Naive B cell (primary cell): Measurements from ENCODE around the gene MAN1C1. TPM values are rescaled to one million over a fixed set of nuclear protein-coding genes. Genes with fewer than 3 reads are reported as not detected.

Experiments
- ATAC-seq, 2 donors: fragments of 150-1000 bp; cut with Tn5 transposase; 2 replicates each; pipeline ENCODE4 v1.10.0; 2021; ENCODE audit warnings: low read depth in 2 of 2, mild to moderate bottlenecking in 2 of 2, moderate library complexity in 2 of 2
- DNase-seq: peaks from one replicate; pipeline ENCODE4 v3.0.0; 2022
- H3K27ac Mint-ChIP-seq, 6 donors: one replicate each; pipeline ENCODE4 v1.8.0; 2020 to 2022; ENCODE audit warnings: mild to moderate bottlenecking in 6 of 6, mixed read lengths in 6 of 6, moderate library complexity in 5 of 6, inconsistent platforms in 2 of 6
- H3K27me3 Mint-ChIP-seq, 3 donors: one replicate each; pipeline ENCODE4 v1.8.0; 2021 to 2022; ENCODE audit warnings: mixed read lengths in 3 of 3, mild to moderate bottlenecking in 1 of 3
- H3K36me3 Mint-ChIP-seq, 2 donors: one replicate each; pipeline ENCODE4 v1.8.0; 2020 to 2022; ENCODE audit warnings: mixed read lengths in 2 of 2, inconsistent platforms in 1 of 2, mild to moderate bottlenecking in 1 of 2
- H3K4me1 Mint-ChIP-seq, 3 donors: one replicate each; pipeline ENCODE4 v1.8.0; 2020 to 2022; ENCODE audit warnings: mixed read lengths in 3 of 3, inconsistent platforms in 1 of 3, mild to moderate bottlenecking in 1 of 3, moderate library complexity in 1 of 3
- H3K4me3 Mint-ChIP-seq, 8 donors: one replicate each; pipeline ENCODE4 v1.8.0; 2020 to 2022; ENCODE audit warnings: mild to moderate bottlenecking in 8 of 8, mixed read lengths in 8 of 8, moderate library complexity in 8 of 8, inconsistent platforms in 2 of 8
- H3K9me3 Mint-ChIP-seq, 7 donors: one replicate each; pipeline ENCODE4 v1.8.0; 2020 to 2022; ENCODE audit warnings: mixed read lengths in 7 of 7, mild to moderate bottlenecking in 5 of 7, inconsistent platforms in 2 of 7, moderate library complexity in 1 of 7
- polyA plus RNA-seq, 6 donors: library from polyadenylated mRNA; unstranded; fragments of 300-500 nt; fragmentation: Illumina TruSeq; gene quantifications; one replicate each; pipeline ENCODE4 v1.2.3, GENCODE V29; 2021; ENCODE audit warnings: low read depth in 6 of 6

The MAN1C1 gene
- polyA plus RNA-seq, 6 donors from 2014 or later: 0.16 to 0.52 (median 0.44) TPM; not detected in 3

- ATAC-seq (no peak), DNase-seq (no peak)
- Mint-ChIP-seq H3K4me3 (no peak overlapping the region), H3K9me3 (no peaks in the 10 kb centered on the region), H3K4me1 (no peaks in the 10 kb centered on the region), H3K27ac (no peak overlapping the region), H3K27me3 (peaks cover 19 to 32% (median 28%) of the 10 kb centered on the region in 3 donors), H3K36me3 (no peaks in the 10 kb centered on the region)
These were observed 33.1 kb downstream of the MAN1C1 start for GRCh38 chr1:25649505-25650288.

GRCh38 chr1:25650289-25650576 is 33.6 kb downstream of the MAN1C1 start:
- ATAC-seq (no peak), DNase-seq (no peak)
- Mint-ChIP-seq H3K27ac (peak overlapping the region in 1 of 6 donors; percentile 36), H3K36me3 (no peaks in the 10 kb centered on the region), H3K4me3 (no peak overlapping the region), H3K27me3 (peaks cover 18 to 26% (median 26%) of the 10 kb centered on the region in 3 donors), H3K9me3 (no peaks in the 10 kb centered on the region), H3K4me1 (no peaks in the 10 kb centered on the region)

GRCh38 chr1:25651036-25651640 is 34.5 kb downstream of the MAN1C1 start:
- H3K27ac Mint-ChIP-seq: no peak overlapping the region
- no peaks in the 10 kb centered on the region for H3K9me3 Mint-ChIP-seq
- H3K27me3 Mint-ChIP-seq: peaks cover 11 to 19% (median 19%) of the 10 kb centered on the region in 3 donors
- H3K4me3 Mint-ChIP-seq: peak overlapping the region in 1 of 8 donors; percentile 9
- no peak for ATAC-seq
- DNase-seq: no peak
- H3K36me3 Mint-ChIP-seq: no peaks in the 10 kb centered on the region
- no peaks in the 10 kb centered on the region for H3K4me1 Mint-ChIP-seq

- ATAC-seq (no peak), DNase-seq (no peak)
- Mint-ChIP-seq H3K9me3 (no peaks in the 10 kb centered on the region), H3K4me3 (no peak overlapping the region), H3K36me3 (no peaks in the 10 kb centered on the region), H3K4me1 (peaks cover 2 to 5% (median 3%) of the 10 kb centered on the region in 3 donors), H3K27ac (peak overlapping the region in 1 of 6 donors; percentile 29), H3K27me3 (peaks cover 4 to 12% (median 11%) of the 10 kb centered on the region in 3 donors)
These were observed 35.5 kb downstream of the MAN1C1 start for GRCh38 chr1:25651824-25652741.

- peaks cover 6 to 14% (median 8%) of the 10 kb centered on the region in 3 donors for H3K4me1 Mint-ChIP-seq
- no peaks in the 10 kb centered on the region for H3K36me3 Mint-ChIP-seq
- no peak overlapping the region for H3K27ac Mint-ChIP-seq
- H3K4me3 Mint-ChIP-seq: no peak overlapping the region
- no peak for DNase-seq
- no peaks in the 10 kb centered on the region for H3K9me3 Mint-ChIP-seq
- no peak for ATAC-seq
- H3K27me3 Mint-ChIP-seq: peaks cover 8 to 11% (median 9%) of the 10 kb centered on the region in 3 donors
These were observed 37.0 kb downstream of the MAN1C1 start for GRCh38 chr1:25653558-25653957.

GRCh38 chr1:25654109-25654660 is 37.6 kb downstream of the MAN1C1 start:
- H3K4me3 Mint-ChIP-seq: peak overlapping the region in 1 of 8 donors; percentile 44
- no peak overlapping the region for H3K27ac Mint-ChIP-seq
- H3K4me1 Mint-ChIP-seq: peaks cover 6 to 15% (median 10%) of the 10 kb centered on the region in 3 donors

GRCh38 chr1:25657121-25657882 is 40.7 kb downstream of the MAN1C1 start:
- Mint-ChIP-seq H3K27ac (peak overlapping the region in 3 of 6 donors; percentile 6 to 83 (median 60)), H3K9me3 (no peaks in the 10 kb centered on the region), H3K4me1 (peaks cover 6 to 16% (median 11%) of the 10 kb centered on the region in 3 donors), H3K4me3 (no peak overlapping the region), H3K27me3 (peaks cover 8 to 11% (median 9%) of the 10 kb centered on the region in 3 donors), H3K36me3 (no peaks in the 10 kb centered on the region)
- ATAC-seq (peak; percentile 79 to 84), DNase-seq (no peak)

More at GRCh38 chr1:25654109-25654660, 37.6 kb downstream of the MAN1C1 start:
- H3K9me3 Mint-ChIP-seq: no peaks in the 10 kb centered on the region
- H3K27me3 Mint-ChIP-seq: peaks cover 8 to 11% (median 9%) of the 10 kb centered on the region in 3 donors
- ATAC-seq (no peak), DNase-seq (no peak)
- no peaks in the 10 kb centered on the region for H3K36me3 Mint-ChIP-seq

- Mint-ChIP-seq H3K27me3 (peaks cover 8 to 11% (median 9%) of the 10 kb centered on the region in 3 donors), H3K4me1 (peaks cover 6 to 16% (median 11%) of the 10 kb centered on the region in 3 donors), H3K9me3 (no peaks in the 10 kb centered on the region), H3K36me3 (no peaks in the 10 kb centered on the region), H3K27ac (peak overlapping the region in 3 of 6 donors; percentile 6 to 82 (median 27)), H3K4me3 (no peak overlapping the region)
- DNase-seq: no peak
- ATAC-seq: no peak
These were observed 41.5 kb downstream of the MAN1C1 start for GRCh38 chr1:25657883-25658760.

GRCh38 chr1:25658791-25659431 is 42.3 kb downstream of the MAN1C1 start:
- peak; percentile 73 to 79 for ATAC-seq
- Mint-ChIP-seq H3K4me3 (no peak overlapping the region), H3K27me3 (peaks cover 0 to 8% (median 6%) of the 10 kb centered on the region in 3 donors), H3K36me3 (no peaks in the 10 kb centered on the region), H3K27ac (peak overlapping the region in 1 of 6 donors; percentile 82), H3K9me3 (no peaks in the 10 kb centered on the region), H3K4me1 (peaks cover 6 to 16% (median 11%) of the 10 kb centered on the region in 3 donors)
- no peak for DNase-seq

GRCh38 chr1:25661043-25661815 is 44.6 kb downstream of the MAN1C1 start:
- H3K27ac Mint-ChIP-seq: peak overlapping the region in 1 of 6 donors; percentile 90
- peaks cover 0 to 5% (median 0%) of the 10 kb centered on the region in 3 donors for H3K27me3 Mint-ChIP-seq
- H3K9me3 Mint-ChIP-seq: no peaks in the 10 kb centered on the region
- no peak for DNase-seq
- H3K36me3 Mint-ChIP-seq: no peaks in the 10 kb centered on the region
- ATAC-seq: no peak
- peak overlapping the region in 1 of 8 donors; percentile 16 for H3K4me3 Mint-ChIP-seq
- peaks cover 6 to 16% (median 11%) of the 10 kb centered on the region in 3 donors for H3K4me1 Mint-ChIP-seq

GRCh38 chr1:25662061-25662460 is 45.5 kb downstream of the MAN1C1 start:
- ATAC-seq (no peak), DNase-seq (no peak)
- Mint-ChIP-seq H3K4me3 (no peak overlapping the region), H3K9me3 (no peaks in the 10 kb centered on the region), H3K36me3 (no peaks in the 10 kb centered on the region), H3K4me1 (peaks cover 5 to 14% (median 7%) of the 10 kb centered on the region in 3 donors), H3K27me3 (peaks cover 0 to 5% (median 0%) of the 10 kb centered on the region in 3 donors), H3K27ac (no peak overlapping the region)
